ENCODE data around the gene ADGRE1. TPM values are rescaled to one million over a fixed set of nuclear protein-coding genes. Genes with fewer than 3 reads are reported as not detected.

Gene ADGRE1
- total RNA-seq, 1 donor from 2014 or later, result not detected

- DNase-seq (ENCODE audit: extremely low spot score, unreplicated experiment), result no peak
- TF ChIP-seq, protein P1, sequence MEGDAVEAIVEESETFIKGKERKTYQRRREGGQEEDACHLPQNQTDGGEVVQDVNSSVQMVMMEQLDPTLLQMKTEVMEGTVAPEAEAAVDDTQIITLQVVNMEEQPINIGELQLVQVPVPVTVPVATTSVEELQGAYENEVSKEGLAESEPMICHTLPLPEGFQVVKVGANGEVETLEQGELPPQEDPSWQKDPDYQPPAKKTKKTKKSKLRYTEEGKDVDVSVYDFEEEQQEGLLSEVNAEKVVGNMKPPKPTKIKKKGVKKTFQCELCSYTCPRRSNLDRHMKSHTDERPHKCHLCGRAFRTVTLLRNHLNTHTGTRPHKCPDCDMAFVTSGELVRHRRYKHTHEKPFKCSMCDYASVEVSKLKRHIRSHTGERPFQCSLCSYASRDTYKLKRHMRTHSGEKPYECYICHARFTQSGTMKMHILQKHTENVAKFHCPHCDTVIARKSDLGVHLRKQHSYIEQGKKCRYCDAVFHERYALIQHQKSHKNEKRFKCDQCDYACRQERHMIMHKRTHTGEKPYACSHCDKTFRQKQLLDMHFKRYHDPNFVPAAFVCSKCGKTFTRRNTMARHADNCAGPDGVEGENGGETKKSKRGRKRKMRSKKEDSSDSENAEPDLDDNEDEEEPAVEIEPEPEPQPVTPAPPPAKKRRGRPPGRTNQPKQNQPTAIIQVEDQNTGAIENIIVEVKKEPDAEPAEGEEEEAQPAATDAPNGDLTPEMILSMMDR (IDR thresholded peaks at IDR 0.05), result no peak
- no peaks in the 10 kb centered on the region for H3K27me3 Mint-ChIP-seq (ENCODE audit: unreplicated experiment)
- peaks cover 2% of the 10 kb centered on the region for H3K4me1 Mint-ChIP-seq (ENCODE audit: unreplicated experiment)
- no peak overlapping the region for H3K4me3 Mint-ChIP-seq (ENCODE audit: unreplicated experiment)
- H3K9me3 Mint-ChIP-seq (ENCODE audit: unreplicated experiment), result no peaks in the 10 kb centered on the region
- H3K36me3 Mint-ChIP-seq (ENCODE audit: unreplicated experiment), result no peaks in the 10 kb centered on the region
- no peak overlapping the region for H3K27ac Mint-ChIP-seq (ENCODE audit: unreplicated experiment)
These were observed 37.5 kb upstream of the ADGRE1 start for GRCh38 chr19:6849876-6850275.

DNA sequence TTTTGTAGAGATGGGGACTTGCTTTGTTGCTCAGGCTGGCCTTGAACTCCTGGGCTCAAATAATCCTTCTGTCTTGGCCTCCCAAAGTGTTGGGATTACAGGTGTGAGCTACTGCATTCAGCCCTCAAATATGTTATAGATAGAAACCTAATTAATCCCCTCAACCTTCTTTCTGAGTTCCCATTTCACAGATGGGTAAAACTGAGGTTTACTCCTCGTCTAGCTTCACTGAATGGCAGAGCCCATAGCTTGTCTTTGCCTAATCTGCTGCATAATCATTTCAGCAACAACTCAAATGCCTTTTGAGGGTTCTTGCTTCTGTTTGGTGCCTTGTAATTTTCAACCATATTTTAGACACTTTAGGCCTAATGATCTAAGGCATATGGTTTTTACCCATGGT is 36.0 kb upstream of the ADGRE1 start:
- Mint-ChIP-seq H3K4me1 (ENCODE audit: unreplicated experiment) (peaks cover 2% of the 10 kb centered on the region), H3K4me3 (ENCODE audit: unreplicated experiment) (no peak overlapping the region), H3K36me3 (ENCODE audit: unreplicated experiment) (no peaks in the 10 kb centered on the region), H3K9me3 (ENCODE audit: unreplicated experiment) (no peaks in the 10 kb centered on the region), H3K27ac (ENCODE audit: unreplicated experiment) (no peak overlapping the region), H3K27me3 (ENCODE audit: unreplicated experiment) (no peaks in the 10 kb centered on the region)
- TF ChIP-seq, protein P1 (IDR thresholded peaks at IDR 0.05), result no peak
- DNase-seq (ENCODE audit: extremely low spot score, unreplicated experiment), result no peak

GRCh38 chr19:6852001-6852400 is 35.4 kb upstream of the ADGRE1 start:
- TF ChIP-seq, protein P1 (IDR thresholded peaks at IDR 0.05), result no peak
- Mint-ChIP-seq H3K27ac (ENCODE audit: unreplicated experiment) (no peak overlapping the region), H3K9me3 (ENCODE audit: unreplicated experiment) (no peaks in the 10 kb centered on the region), H3K36me3 (ENCODE audit: unreplicated experiment) (no peaks in the 10 kb centered on the region), H3K4me1 (ENCODE audit: unreplicated experiment) (peaks cover 2% of the 10 kb centered on the region), H3K27me3 (ENCODE audit: unreplicated experiment) (no peaks in the 10 kb centered on the region), H3K4me3 (ENCODE audit: unreplicated experiment) (no peak overlapping the region)
- no peak for DNase-seq (ENCODE audit: extremely low spot score, unreplicated experiment)

DNA sequence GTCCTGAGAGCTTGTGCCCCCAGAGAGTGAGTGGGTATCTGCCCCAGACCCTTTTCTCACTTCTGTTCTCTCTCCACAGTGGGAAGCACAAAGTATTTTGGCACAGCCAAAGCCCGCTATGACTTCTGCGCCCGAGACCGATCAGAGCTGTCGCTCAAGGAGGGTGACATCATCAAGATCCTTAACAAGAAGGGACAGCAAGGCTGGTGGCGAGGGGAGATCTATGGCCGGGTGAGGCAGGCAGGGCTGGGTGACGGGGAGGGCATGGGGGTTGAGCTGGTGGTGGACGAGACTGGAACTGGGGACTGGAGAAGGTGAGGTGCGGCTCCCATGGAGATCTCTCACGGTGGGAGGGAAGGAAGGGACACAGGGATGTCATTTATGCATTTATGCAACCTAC is 33.5 kb upstream of the ADGRE1 start:
- H3K9me3 Mint-ChIP-seq (ENCODE audit: unreplicated experiment), result no peaks in the 10 kb centered on the region
- H3K27ac Mint-ChIP-seq (ENCODE audit: unreplicated experiment), result no peak overlapping the region
- no peaks in the 10 kb centered on the region for H3K27me3 Mint-ChIP-seq (ENCODE audit: unreplicated experiment)
- DNase-seq (ENCODE audit: extremely low spot score, unreplicated experiment), result no peak
- H3K4me3 Mint-ChIP-seq (ENCODE audit: unreplicated experiment), result no peak overlapping the region
- H3K36me3 Mint-ChIP-seq (ENCODE audit: unreplicated experiment), result no peaks in the 10 kb centered on the region
- peaks cover 2% of the 10 kb centered on the region for H3K4me1 Mint-ChIP-seq (ENCODE audit: unreplicated experiment)
- TF ChIP-seq, protein P1 (IDR thresholded peaks at IDR 0.05), result no peak

- no peaks in the 10 kb centered on the region for H3K9me3 Mint-ChIP-seq (ENCODE audit: unreplicated experiment)
- TF ChIP-seq, protein P1 (IDR thresholded peaks at IDR 0.05), result no peak
- no peaks in the 10 kb centered on the region for H3K36me3 Mint-ChIP-seq (ENCODE audit: unreplicated experiment)
These were observed 32.6 kb upstream of the ADGRE1 start for GRCh38 chr19:6854758-6855157.

More at GRCh38 chr19:6854758-6855157, 32.6 kb upstream of the ADGRE1 start:
- Mint-ChIP-seq H3K4me3 (ENCODE audit: unreplicated experiment) (no peak overlapping the region), H3K27me3 (ENCODE audit: unreplicated experiment) (no peaks in the 10 kb centered on the region), H3K4me1 (ENCODE audit: unreplicated experiment) (peaks cover 2% of the 10 kb centered on the region), H3K27ac (ENCODE audit: unreplicated experiment) (no peak overlapping the region)
- no peak for DNase-seq (ENCODE audit: extremely low spot score, unreplicated experiment)
